ENCODE measurements around the gene TRPC3.

- no peak for TF ChIP-seq POLR2A (IDR thresholded peaks at IDR 0.05; ENCODE audit: low read depth, low read length)
- TF ChIP-seq POLR2AphosphoS5 (IDR thresholded peaks at IDR 0.05; ENCODE audit: low read depth, low read length): no peak
- TF ChIP-seq TAF1 (IDR thresholded peaks at IDR 0.05; ENCODE audit: borderline replicate concordance, low read depth, low read length): no peak
Observed at GRCh38 chr4:121964958-121965357, 13.1 kb upstream of the TRPC3 start.
